SU-DHL-6 (cell line): ENCODE results near the gene SGCE.

Source experiments
- CTCF ChIP-seq: fragments of 200-600 bp; sonication (generic); IDR thresholded peaks from one replicate; pipeline ENCODE4 v1.5.1; 2017; ENCODE audit warnings: antibody characterized with exemption, mild to moderate bottlenecking, low read length, moderate library complexity; ENCODE audit not compliant: insufficient read depth, poor library complexity, severe bottlenecking
- EZH2phosphoT487 ChIP-seq: fragments of 200-600 bp; sonication (generic), shearing (Covaris generic); conservative IDR thresholded peaks from 2 replicates; pipeline ENCODE4 v1.6.1; 2018; ENCODE audit warnings: mild to moderate bottlenecking, antibody characterized with exemption, low read length, moderate library complexity, mixed read lengths

DNA sequence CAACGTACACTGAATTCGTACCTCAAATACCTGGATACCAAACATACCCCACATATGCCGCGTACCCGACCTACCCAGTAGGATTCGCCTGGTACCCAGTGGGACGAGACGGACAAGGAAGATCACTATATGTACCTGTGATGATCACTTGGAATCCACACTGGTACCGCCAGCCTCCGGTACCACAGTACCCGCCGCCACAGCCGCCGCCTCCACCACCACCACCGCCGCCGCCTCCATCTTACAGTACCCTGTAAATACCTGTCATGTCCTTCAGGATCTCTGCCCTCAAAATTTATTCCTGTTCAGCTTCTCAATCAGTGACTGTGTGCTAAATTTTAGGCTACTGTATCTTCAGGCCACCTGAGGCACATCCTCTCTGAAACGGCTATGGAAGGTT lies 9.5 kb upstream of the SGCE start:
- TF ChIP-seq CTCF = no peak
- TF ChIP-seq EZH2phosphoT487 = no peak
